Stimulated activated naive CD8-positive, alpha-beta T cell treated with anti-CD3 and anti-CD28 coated beads, Interleukin-15, Interleukin-2, amounts not matched to agents 100 U/mL and 50 U/mL, for 24 hours (primary cell): Measurements from ENCODE around the gene MAGEA2.
"Not testable (repeated sequence)": the region's sequence is repeated elsewhere in the genome, so short reads cannot be mapped to it uniquely, and the experiment has no call there.

Source experiments
- ATAC-seq: fragments of 150-1000 bp; cut with Tn5 transposase; one replicate; pipeline ENCODE4 v1.10.0; 2021
- DNase-seq: peaks from one replicate; pipeline ENCODE4 v3.0.0; 2021

Gene MAGEA2, protein sequence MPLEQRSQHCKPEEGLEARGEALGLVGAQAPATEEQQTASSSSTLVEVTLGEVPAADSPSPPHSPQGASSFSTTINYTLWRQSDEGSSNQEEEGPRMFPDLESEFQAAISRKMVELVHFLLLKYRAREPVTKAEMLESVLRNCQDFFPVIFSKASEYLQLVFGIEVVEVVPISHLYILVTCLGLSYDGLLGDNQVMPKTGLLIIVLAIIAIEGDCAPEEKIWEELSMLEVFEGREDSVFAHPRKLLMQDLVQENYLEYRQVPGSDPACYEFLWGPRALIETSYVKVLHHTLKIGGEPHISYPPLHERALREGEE

DNA sequence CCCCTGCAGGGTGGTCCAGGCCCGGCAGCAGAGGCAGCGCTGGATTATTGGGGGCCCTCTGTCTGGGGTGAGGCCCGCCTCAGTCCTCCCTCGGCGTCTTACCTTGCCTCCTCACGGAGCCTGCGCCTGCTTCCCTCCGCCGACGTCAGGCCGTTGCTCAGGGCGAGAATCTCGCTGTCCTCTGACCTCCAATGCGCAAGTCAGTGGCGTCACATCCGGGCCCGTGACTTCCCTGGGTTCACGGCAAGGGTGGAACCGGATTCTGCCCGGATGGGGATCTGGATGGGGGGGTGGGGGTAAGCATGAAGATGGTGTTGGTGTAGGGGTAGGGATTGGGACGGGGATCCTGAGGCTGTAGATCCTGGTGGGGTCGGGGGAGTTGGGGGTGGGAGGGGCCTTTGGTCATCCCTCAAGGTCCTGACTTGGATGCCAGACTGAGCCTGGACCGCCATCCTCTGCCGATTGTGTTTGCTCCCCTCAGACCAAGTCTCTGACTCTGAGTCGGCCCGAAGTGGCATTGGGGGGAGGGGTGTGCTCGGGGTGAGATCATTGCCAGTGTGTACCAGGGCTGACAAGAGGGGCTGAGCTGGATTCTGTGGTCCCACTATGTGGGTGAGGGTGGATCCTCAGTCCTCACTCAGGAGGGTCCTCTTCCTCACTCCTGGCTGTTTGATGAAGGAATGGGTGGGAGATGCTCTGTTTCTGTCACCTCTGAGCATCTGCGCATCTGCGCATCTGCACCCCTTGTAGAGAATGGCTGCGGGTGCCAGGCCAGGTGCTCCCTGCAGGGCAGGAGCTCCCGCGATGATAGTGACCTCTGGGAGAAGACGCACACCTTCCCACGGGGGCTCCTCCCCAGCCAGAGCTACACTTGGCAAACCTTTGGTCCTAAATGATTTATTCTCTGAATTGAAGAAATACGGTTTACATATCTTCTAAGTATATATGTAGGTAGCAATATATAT is at the start of gene MAGEA2:
Gene MAGEA2 (minus strand): TSS at position 157 of the 965 bp plus-strand sequence. CDS start 2,479 bp downstream, outside the sequence.
- DNase-seq, ATAC-seq: not testable (repeated sequence)

DNA sequence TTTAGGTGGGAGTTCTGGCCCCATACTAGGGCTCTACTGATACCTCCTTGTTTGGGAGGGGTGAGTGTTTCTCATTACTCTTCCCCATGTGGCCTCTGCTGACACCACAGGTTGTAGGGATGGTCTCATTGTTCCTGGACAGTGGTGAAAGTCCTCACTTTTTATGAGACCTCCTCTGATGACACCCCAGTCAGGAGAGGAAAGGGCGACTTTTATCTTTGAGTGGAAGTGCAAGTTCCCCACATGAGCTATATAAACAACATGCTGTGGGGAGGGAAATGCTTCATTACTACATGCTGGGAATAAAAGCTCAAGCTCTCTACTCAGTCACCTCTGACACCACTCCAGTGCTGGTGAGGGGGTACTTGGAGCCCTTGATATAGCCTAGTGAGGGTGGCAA is 45.3 kb upstream of the MAGEA2 start:
- ATAC-seq (no peak), DNase-seq (no peak)

DNA sequence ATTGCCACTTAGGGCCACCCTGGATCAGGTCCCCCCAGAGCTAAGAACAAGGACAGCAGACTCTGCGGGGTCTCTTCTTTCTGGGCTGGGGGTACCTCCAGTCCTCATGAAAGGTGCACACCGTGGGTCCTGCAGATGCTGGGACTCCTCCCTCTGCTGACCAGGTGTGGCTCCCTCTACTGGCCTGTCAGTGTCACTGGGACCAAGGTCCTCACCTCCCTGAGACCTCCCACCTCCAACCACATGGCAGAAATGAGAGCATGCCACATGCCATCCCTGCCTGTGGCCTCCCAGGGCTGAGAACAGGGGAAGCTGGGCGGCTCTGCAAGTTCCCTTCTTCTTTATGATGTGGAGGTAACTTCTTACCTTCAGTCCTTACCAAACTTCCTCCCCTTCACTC is 33.4 kb upstream of the MAGEA2 start:
- peak; percentile 43 for ATAC-seq
- DNase-seq = not testable (repeated sequence)

DNA sequence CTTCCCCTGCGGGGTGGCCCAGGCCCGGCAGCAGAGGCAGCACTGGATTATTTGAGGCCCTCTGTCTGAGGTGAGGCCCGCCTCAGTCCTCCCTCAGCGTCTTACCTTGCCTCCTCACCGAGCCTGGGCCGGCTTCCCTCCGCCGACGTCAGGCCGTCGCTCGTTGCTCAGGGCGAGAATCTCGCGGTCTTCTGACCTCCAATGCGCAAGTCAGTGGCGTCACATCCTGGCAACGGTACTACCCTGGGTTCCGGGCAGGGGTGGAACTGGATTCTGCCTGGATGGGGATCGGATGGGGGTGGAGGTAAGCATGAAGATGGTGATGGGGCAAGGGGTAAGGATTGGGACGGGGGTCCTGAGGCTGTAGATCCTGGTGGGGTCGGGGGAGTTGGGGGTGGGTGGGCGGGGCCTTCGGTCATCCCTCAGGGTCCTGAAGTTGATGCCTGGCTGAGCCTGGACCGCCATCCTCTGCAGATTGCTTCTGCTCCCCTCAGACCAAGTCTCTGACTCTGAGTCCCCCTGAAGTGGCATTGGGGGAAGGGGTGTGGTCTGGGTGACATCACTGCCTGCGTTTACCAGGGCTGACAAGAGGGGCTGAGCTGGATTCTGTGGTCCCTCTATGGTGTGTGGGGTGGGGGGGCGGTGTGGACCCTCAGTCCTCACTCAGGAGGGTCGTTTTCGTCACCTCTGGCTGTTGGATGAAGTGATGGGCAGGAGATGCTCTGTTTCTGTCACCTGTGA is 16.1 kb upstream of the MAGEA2 start, which contains the start of gene MAGEA6:
Gene MAGEA6 (minus strand): TSS at position 141 of the 741 bp plus-strand sequence. CDS start 2,039 bp downstream, outside the sequence.
- not testable (repeated sequence) for DNase-seq, ATAC-seq

DNA sequence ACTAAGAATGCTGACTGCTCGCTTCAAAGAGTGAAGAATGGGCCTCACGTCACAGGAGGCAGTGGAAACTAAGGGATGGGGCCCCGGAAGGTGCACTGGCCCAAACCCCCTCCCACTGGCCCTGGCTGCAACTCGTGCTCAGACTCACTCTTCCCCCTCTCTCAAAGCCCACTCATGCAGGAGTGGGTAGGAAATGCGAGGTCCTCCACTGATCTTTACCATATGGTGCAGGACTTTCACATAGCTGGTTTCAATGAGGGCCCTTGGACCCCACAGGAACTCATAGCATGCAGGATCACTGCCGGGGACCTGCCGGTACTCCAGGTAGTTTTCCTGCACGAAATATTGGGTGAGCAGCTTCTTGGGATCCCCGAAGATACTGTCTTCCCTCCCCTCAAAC is 12.9 kb upstream of the MAGEA2 start:
- not testable (repeated sequence) for ATAC-seq, DNase-seq

DNA sequence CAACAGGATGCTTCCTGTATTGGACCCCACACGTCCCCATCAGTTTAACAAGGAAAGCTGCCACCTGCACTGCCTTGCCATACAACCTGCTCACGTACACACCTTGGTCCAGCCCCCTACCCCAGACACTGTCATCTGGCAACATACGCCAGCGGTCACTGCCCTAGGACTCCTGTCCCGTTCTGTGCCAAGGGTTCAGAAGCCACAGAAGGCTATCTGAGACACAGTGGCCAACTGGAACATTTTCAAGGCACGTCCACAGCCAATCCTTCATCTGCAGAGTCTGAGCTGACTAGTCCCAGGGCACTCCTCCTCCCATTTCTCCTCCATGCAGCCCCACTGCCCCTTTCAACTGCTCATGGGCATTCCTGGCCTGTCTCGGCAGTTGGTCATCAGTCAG is 7.9 kb upstream of the MAGEA2 start:
- not testable (repeated sequence) for ATAC-seq, DNase-seq

DNA sequence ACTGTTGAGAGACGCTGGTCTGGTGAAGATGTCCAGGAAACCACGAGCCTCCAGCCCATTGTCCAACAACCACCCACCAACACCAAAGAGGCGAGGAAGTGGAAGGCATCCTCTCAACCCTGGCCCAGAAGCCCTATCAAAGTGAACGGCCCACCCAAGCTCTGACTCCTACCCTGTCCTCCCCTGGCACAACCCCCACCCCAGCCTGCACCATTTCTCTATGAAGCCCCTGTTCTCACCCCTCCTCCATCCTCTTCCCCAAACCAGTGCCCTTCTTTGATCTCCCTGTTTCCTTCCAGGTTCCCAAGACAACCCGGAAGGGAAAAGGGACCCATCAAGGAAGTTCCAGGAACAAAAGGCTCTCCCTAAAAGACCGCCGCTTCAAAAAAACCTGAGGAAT is 5.9 kb upstream of the MAGEA2 start:
- not testable (repeated sequence) for DNase-seq, ATAC-seq

DNA sequence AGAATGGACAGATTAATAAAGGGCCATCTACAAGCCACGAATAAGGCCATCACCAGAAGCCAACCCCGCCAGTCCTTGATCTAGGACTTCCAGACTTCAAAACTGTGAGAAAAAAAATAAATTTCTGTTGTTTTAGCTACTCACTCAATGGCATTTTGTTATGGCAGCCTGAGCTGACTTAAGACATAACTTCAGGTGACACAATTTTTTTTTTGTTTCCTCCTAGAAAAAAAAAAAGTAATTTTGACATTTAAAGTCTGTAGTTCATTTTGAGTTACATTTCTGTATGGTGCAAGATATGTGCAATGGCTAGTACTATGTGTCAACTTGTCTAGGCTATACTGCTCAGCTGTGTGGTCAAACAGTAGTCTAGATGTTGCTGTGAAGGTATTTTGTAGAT is 5.3 kb upstream of the MAGEA2 start, which contains the start of gene CSAG3:
Gene CSAG3 (plus strand): TSS at position 301 of the 400 bp plus-strand sequence.
- not testable (repeated sequence) for DNase-seq, ATAC-seq

DNA sequence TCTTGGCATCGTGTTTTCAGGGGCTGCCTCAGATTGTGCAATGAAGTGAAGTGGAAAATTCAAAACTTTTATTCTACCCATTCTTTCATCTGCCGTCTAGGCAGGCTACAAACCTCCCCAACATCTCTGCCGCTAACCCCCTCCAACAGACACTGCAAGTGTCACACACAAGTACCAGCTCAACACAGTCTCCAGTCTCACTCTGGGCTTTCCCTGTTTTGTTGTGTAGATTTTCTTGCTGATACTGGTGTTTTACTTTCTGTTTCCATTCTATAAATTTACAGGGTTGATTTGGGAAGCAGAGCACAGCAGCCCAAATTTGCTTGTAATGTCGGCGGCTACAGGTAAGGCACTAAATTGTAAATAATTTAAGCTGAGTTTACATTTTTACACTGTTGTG is 1.2 kb upstream of the MAGEA2 start:
- DNase-seq, ATAC-seq: not testable (repeated sequence)

DNA sequence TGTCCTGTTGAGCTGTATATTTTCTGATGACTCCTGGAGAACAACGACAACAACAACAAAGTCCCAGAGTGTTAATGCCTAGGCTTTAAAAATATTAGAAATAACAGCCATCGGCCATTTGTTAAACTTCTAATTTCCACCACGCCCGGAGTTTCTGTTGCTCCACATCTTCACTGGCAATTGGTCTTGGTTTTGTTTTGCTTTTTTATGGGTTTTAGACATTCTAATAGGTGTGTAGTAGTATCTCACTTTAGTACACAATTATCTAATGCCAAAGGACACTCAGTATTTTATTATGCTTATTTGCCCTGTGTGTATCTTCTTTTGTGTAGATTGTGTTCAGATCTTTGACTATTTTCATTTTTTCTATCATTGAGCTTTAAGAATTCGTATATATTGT is 15.1 kb downstream of the MAGEA2 start:
- no peak for ATAC-seq
- DNase-seq = no peak

DNA sequence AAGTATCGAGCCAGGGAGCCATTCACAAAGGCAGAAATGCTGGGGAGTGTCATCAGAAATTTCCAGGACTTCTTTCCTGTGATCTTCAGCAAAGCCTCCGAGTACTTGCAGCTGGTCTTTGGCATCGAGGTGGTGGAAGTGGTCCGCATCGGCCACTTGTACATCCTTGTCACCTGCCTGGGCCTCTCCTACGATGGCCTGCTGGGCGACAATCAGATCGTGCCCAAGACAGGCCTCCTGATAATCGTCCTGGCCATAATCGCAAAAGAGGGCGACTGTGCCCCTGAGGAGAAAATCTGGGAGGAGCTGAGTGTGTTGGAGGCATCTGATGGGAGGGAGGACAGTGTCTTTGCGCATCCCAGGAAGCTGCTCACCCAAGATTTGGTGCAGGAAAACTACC is 17.1 kb downstream of the MAGEA2 start:
- not testable (repeated sequence) for DNase-seq

DNA sequence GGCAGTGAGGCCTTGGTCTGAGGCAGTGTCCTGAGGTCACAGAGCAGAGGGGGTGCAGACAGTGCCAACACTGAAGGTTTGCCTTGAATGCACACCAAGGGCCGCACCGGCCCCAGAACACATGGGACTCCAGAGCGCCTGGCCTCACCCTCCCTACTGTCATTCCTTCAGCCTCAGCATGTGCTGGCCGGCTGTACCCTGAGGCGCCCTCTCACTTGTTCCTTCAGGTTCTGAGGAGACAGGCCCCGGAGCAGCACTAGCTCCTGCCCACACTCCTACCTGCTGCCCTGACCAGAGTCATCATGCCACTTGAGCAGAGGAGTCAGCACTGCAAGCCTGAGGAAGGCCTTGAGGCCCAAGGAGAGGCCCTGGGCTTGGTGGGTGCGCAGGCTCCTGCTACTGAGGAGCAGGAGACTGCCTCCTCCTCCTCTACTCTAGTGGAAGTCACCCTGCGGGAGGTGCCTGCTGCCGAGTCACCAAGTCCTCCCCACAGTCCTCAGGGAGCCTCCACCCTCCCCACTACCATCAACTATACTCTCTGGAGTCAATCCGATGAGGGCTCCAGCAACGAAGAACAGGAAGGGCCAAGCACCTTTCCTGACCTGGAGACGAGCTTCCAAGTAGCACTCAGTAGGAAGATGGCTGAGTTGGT is 17.7 kb downstream of the MAGEA2 start:
- no peak for DNase-seq

More for the DNA sequence above, 17.1 kb downstream of the MAGEA2 start:
- not testable (repeated sequence) for ATAC-seq

DNA sequence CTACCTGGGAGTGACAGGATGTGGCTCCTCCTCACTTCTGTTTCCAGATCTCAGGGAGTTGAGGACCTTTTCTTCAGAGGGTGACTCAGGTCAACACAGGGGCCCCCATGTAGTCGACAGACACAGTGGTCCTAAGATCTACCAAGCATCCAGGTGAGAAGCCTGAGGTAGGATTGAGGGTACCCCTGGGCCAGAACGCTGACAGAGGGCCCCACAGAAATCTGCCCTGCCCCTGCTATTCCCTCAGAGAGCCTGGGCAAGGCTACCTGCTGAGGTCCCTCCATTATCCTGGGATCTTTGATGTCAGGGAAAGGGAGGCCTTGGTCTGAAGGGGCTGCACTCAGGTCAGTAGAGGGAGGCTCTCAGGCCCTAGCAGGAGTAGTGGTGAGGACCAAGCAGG is 18.5 kb downstream of the MAGEA2 start:
- ATAC-seq (no peak), DNase-seq (no peak)

More for the DNA sequence above, 17.7 kb downstream of the MAGEA2 start:
- ATAC-seq = no peak

DNA sequence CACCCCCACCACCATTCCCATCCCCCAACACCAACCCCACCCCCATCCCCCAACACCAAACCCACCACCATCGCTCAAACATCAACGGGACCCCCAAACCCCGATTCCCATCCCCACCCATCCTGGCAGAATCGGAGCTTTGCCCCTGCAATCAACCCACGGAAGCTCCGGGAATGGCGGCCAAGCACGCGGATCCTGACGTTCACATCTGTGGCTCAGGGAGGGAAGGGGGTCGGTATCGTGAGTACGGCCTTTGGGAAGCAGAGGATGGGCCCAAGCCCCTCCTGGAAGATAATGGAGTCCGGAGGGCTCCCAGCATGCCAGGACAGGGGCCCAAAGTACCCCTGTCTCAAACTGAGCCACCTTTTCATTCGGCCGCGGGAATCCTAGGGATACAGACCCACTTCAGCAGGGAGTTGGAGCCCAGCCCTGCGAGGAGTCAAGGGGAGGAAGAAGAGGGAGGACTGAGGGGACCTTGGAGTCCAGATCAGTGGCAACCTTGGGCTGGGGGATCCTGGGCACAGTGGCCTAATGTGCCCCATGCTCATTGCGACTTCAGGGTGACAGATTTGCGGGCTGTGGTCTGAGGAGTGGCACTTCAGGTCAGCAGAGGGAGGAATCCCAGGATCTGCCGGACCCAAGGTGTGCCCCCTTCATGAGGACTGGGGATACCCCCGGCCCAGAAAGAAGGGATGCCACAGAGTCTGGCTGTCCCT is 19.3 kb downstream of the MAGEA2 start:
- ATAC-seq, DNase-seq: not testable (repeated sequence)

DNA sequence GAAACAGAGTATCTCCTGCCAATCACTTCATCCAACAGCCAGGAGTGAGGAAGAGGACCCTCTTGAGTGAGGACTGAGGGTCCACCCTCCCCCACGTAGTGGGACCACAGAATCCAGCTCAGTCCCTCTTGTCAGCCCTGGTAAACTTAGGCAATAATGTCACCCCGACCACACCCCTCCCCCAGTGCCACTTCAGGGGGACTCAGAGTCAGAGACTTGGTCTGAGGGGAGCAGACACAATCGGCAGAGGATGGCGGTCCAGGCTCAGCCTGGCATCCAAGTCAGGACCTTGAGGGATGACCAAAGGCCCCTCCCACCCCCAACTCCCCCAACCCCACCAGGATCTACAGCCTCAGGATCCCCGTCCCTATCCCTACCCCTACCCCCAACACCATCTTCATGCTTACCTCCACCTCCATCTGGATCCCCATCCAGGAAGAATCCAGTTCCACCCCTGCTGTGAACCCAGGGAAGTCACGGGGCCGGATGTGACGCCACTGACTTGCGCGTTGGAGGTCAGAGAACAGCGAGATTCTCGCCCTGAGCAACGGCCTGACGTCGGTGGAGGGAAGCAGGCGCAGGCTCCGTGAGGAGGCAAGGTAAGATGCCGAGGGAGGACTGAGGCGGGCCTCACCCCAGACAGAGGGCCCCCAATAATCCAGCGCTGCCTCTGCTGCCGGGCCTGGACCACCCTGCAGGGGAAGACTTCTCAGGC is 20.2 kb downstream of the MAGEA2 start, which contains the start of the genes CSAG1 and MAGEA12:
Gene CSAG1 (minus strand): TSS at position 461 of the 715 bp plus-strand sequence. CDS start 1,261 bp downstream, outside the sequence.
Gene MAGEA12 (plus strand): TSS at position 497 of the 715 bp plus-strand sequence. CDS start 2,405 bp downstream, outside the sequence.
- DNase-seq (no peak), ATAC-seq (no peak)

DNA sequence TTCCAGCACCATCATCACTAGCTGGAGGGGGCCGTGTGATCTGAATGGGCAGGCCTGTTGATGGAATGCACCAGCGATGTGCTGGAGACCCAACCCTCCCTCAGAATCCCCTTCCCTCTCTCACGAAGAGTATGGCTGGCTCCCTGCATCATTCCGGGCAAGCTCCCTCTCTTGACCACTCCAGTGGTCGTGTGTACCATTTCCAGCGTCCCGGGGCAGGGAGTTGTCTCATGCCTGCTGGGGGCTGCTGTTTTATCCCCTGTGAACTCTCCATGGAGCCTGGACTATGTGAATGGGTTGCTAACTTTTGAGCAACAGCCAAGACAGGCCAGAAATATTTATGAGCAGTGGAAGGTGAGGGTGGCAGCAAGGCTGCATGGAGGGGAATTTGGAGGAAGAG is 28.2 kb downstream of the MAGEA2 start:
- DNase-seq = no peak
- no peak for ATAC-seq

DNA sequence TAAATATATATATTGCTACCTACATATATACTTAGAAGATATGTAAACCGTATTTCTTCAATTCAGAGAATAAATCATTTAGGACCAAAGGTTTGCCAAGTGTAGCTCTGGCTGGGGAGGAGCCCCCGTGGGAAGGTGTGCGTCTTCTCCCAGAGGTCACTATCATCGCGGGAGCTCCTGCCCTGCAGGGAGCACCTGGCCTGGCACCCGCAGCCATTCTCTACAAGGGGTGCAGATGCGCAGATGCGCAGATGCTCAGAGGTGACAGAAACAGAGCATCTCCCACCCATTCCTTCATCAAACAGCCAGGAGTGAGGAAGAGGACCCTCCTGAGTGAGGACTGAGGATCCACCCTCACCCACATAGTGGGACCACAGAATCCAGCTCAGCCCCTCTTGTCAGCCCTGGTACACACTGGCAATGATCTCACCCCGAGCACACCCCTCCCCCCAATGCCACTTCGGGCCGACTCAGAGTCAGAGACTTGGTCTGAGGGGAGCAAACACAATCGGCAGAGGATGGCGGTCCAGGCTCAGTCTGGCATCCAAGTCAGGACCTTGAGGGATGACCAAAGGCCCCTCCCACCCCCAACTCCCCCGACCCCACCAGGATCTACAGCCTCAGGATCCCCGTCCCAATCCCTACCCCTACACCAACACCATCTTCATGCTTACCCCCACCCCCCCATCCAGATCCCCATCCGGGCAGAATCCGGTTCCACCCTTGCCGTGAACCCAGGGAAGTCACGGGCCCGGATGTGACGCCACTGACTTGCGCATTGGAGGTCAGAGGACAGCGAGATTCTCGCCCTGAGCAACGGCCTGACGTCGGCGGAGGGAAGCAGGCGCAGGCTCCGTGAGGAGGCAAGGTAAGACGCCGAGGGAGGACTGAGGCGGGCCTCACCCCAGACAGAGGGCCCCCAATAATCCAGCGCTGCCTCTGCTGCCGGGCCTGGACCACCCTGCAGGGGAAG is 39.5 kb downstream of the MAGEA2 start, which contains the start of gene MAGEA2B:
Gene MAGEA2B (plus strand): TSS at position 814 of the 973 bp plus-strand sequence. CDS start 2,479 bp downstream, outside the sequence.
- not testable (repeated sequence) for DNase-seq, ATAC-seq

DNA sequence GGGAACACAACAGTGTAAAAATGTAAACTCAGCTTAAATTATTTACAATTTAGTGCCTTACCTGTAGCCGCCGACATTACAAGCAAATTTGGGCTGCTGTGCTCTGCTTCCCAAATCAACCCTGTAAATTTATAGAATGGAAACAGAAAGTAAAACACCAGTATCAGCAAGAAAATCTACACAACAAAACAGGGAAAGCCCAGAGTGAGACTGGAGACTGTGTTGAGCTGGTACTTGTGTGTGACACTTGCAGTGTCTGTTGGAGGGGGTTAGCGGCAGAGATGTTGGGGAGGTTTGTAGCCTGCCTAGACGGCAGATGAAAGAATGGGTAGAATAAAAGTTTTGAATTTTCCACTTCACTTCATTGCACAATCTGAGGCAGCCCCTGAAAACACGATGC is 40.4 kb downstream of the MAGEA2 start:
- ATAC-seq = not testable (repeated sequence)

More for the DNA sequence above, 40.4 kb downstream of the MAGEA2 start:
- DNase-seq = not testable (repeated sequence)
